HG03565 (cell line): Measurements from ENCODE around the gene CHL1.
A peak's percentile ranks its signal among the peaks of the same experiment; 100 is the strongest.
"Not testable (repeated sequence)": the region's sequence is repeated elsewhere in the genome, so short reads cannot be mapped to it uniquely, and the experiment has no call there.

Experiments used
- ATAC-seq: cut with Tn5 transposase; IDR thresholded peaks from one replicate; pipeline ENCODE4 v1.9.1; 2021; ENCODE audit warnings: mild to moderate bottlenecking, moderate library complexity; ENCODE audit not compliant: unreplicated experiment

The CHL1 gene

DNA sequence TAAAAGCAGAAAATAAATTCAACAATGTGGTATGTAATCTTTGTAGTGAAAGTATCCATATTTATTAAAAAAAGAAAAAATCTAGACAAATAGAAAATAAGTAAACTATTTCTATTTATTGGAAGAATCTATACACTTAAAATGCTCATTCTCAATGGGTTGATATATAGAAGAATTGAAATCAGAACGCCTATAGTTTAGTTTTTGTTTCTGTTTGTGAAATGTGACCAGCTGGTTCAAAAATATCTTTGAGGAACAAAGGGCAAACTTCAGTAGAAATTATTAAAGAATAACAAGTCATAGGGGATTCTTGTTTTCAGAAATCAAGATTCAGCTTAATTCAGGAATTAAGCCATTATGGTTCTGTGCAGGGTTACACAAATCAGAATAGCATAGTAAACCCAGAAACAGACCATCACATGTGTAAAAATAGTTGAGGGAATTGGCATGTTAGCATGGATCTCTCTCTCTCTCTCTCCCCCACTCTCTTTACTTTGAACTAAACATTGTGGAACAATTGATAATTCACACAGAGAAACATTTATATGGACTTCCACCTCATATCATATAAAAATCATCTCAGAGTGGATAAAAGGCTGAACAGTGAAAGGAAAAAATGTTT is 134.0 kb downstream of the CHL1 start:
- no peak for ATAC-seq

DNA sequence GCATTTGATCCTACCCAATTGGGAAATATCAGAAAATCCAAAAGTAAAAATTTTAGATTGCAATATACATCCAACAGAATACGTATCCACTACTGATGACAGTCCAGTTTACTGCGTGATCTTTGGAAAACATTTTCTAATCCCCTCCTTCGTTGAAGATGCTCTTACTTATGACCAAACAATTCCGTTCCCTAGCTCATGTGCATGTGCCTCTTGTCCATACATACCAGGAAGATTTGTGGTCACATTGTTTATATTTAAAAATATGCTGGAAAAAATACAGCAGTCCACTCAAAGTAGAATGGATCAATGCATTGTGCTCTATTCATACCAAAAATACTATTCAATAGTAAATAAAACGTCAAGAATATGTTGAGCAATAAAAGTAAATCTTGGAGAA is 135.3 kb downstream of the CHL1 start:
- ATAC-seq: no peak

DNA sequence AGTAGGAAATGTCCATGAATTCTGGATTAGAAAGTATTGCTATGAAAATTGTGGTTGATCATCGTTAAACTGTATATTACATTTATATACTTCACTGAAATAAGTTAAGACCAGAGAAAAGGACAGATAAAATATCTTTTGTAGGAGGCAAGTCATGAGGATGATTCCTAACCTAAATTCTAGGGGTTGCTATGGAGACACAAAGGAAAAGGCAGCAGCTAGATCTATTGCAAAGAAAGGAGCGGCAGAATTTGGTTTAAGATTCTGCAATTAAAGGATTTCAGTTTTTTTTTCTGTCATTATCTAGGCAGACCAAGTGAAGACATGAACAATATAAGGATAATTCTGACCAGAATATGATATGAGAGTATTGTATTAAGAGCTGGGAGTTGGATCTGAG is 136.1 kb downstream of the CHL1 start:
- no peak for ATAC-seq

DNA sequence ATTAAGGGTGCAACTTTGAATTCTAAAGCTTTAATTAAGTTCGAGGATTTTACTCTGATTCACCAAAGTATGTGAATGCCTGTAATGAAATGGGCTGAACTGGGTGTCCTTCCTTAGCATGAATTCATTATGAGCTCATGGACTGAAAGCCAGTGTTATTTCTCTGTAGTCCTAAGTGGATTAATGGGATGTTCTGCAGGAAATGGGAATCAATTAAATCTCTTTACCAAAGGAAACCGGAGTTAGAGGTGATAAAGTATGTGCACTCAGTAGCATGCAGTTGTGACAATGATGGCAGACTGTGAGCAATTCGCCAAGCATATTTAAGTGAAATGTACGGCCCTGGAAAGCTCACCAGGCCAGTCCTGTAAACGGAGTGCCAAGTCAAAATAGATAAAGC is 138.7 kb downstream of the CHL1 start:
- no peak for ATAC-seq

DNA sequence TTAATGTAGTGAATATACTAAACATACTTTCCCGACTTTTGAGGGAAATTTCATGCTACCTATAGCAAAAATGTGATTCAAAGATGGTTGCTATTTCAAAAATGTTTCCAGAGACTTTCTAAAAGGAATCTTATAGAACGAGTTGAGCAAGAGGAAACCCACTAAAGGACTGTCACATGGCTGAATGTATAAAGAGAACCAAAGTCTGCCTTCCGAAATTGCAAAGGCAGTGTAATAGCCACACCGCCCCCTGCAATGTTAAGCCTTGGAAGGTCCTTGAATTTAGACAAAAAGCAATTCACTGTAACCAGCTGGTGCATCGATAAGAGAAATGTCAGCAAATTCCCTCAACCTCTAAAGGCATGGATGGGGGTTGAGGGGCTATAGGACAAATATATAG is 142.8 kb downstream of the CHL1 start:
- ATAC-seq: no peak

DNA sequence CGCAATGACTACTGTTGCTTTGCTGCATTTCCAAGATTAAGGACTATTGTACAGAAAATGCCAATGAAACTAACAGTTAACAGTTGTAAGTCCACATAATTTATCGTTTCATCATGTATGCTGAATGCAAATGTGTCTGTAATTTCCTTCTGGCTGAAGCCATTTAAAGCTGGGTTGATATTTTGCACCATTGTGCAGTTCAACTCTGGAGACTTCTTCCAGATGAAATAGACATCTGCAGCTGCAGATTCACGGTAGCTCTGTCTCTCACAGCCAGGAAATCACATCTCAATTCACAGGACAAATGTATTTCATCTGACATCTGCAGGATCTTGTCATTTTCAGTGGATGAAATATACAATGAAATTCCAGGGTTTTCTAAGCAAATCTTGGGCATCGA is 145.4 kb downstream of the CHL1 start:
- ATAC-seq: no peak

DNA sequence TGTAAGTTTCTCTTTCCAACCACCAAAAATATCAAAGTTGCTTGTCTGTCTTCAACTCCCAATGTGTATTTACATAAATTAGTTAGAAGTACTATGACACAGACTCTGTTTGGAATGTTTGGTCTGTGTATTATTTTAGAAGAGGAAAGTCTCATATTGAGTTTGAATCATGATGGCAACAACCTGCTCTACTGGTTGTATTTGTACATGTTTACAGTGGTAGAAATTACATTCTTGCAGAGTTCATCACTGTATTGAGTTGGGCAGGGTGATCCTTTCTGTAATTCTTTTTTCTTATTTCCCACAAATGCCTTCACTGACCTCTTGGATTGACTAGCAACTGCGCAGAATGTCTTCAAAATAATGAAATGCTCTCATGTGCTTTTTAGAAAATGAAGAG is 149.6 kb downstream of the CHL1 start:
- no peak for ATAC-seq

DNA sequence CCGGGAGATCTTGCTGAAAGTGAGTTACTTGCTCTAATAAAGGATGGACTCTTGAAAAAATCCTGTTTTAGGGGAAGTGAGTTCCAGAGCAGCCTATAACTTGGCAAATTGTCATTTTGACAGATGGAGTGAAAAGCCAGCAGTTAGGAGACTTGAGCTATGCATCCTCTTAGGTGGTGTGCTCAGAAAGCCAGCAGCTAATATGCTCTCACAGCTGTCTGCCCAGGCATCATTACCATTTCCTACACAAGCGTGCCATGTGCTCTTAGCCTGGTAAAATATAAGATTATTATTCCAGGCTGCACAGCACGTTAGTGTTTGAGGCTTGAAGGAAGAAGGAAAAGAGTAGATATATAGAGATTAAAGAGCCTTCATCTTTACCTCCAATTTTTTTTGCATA is 151.0 kb downstream of the CHL1 start:
- no peak for ATAC-seq

DNA sequence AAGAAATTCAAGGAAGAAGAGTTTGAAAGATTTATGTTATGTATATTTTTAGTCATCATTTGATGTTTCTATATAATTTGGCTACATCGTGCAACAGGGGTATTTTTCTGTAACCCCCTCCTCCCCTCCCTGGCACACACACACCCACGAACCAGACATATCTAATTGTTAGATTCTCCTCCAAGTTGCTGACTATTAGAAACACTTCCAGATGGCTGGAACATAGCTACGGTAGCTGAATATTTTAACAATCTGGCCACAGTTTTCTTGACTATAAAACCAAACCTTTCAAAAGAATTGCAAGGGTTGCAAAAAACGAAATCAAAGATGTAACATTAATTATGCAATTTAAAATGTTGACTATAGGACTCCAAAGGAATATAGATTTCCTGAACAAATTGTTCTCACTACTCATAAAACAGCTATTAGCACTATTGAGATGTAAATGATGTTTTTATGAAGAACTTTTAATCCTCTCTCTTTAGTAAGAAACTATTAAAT is 154.4 kb downstream of the CHL1 start:
- ATAC-seq: no peak

DNA sequence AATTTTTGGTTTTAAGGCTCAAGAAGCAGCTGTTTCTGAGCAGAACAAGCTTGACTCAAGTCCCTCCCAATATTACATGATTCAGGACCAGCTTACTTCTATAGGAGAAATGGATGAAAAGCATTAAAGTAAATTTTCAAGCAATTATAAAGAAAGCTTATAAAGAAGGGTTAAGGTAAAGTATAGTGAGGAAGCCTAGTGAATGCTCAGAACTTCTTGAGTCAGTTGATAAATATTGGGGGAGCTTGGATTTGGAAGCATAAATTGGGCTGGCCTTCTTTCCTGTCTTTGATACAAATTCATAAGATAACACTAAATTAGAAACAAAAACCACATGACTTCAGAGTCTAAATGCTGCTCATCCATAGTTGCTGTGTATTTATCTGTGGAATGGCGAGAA is 156.0 kb downstream of the CHL1 start:
- ATAC-seq: no peak

DNA sequence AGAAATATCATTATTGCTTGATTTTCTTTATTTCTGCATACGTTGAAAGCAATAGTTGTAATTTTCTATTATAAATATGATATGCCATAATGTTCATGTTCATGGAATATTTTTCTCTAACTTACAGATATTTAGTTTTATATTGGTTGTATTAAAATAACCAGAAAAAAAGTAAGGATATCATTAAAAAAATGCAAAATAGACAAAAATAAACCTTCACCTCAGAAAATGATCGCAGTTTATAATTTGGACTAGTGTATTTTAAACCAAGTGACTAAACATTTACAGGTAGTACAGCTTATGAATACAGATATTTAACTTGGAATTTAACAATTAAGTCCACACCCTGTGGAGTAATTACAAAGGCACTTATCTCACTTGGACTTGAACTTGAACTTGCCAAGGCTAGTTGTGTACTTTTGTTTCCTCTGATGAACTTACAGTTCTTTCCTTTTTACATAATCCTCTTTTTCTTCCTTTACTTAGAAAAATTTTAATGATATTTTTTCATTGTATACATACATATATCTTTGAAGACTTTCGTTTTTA is 156.7 kb downstream of the CHL1 start:
- no peak for ATAC-seq

DNA sequence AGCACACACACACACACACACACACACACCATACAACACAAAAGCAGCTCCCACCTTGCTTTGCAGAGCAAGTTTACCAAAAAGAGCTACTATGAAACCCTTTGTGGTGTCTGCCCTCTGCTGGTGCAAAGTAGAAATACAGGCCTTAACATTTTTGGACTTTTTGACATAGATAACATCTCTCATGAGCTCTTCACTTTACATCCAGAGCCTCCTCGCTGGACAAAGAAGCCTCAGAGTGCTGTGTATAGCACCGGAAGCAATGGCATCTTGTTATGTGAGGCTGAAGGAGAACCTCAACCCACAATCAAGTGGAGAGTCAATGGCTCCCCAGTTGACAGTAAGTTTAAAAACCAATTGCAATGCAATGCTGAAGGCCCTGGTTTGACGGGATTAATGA is 157.9 kb downstream of the CHL1 start:
- ATAC-seq: peak; percentile 80

DNA sequence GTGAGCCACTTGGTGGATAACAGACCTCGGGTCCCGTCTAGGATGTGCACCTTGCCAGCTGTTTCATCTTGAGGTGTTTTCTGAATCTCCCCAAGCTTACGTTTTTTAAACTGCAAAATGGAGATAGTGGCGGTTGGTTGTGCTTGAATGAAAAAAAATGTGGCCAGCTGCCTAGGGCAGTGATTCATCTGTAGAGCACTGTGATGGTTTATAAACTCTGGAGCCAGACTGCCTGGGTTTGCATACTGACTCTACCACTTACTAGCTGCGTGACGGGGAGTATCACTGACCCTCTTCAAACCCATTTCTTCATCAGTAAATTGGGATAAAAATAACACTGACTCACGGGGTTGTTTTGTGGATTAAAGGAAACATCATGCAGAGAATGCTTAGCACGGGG is 159.1 kb downstream of the CHL1 start:
- no peak for ATAC-seq

DNA sequence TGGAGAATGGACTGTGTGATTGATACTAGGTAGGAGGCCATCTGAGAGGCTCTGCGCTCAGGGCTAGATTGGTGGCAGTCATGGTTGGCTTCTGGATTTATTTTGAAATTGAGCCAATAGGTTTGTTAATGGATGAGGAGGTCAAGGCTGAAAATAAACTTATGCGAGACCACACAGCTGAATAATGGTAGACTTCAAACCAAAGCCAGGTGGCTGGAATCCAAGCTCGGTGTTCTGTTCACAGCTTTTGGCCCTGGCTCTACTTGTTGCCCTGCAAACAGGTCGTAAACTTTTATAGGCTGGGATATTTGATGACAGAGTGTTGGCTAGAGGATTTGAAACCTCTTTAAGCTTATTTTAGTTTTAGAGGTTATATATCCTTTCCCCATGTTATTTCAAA is 160.4 kb downstream of the CHL1 start:
- ATAC-seq: no peak

DNA sequence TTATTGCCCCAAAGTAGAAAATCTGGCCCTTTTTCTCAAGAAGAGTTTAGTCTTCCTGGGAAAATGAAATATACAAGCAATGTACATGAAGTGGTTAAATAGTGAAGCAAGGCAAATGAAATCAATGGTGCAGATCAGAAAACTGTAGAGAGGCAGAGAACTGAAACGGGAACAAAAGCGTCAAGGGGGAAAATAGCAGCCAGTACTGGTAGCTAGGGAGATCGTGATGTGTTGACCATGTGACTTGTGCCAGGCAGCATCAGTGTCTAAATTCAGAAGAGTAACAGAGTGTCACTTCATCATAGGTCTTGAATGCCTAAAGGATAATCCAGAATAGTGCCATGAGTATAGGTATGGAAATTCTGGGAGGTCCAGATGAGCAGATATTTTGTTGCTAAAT is 163.1 kb downstream of the CHL1 start:
- ATAC-seq: peak; percentile 76

DNA sequence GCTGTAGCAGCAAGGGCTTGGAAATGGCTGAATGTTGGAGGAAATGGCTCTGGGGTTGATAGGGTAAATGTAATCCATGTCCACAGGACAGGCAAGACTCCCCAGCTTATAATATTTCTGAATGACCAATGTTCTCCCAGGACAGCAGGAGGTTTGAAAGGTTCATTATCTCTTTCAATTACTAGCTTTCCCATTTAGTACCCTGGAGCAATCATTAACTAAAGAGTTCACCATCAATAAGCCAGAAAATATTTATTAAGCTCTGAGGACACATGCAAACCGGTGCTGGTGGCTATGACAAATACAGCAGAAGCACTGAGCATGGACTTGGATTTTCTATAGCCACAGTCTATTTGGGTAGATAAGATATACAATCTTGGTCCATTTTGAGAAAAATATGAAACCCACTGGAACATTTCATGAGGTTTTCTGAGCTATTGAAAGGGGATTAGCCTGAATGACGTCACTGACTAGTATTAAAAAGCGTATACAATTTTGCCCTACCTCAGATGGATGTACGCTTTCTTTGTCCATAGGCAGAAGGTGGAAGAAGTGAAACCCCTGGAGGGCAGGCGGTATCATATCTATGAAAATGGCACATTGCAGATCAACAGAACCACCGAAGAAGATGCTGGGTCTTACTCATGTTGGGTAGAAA is 166.2 kb downstream of the CHL1 start:
- no peak for ATAC-seq

DNA sequence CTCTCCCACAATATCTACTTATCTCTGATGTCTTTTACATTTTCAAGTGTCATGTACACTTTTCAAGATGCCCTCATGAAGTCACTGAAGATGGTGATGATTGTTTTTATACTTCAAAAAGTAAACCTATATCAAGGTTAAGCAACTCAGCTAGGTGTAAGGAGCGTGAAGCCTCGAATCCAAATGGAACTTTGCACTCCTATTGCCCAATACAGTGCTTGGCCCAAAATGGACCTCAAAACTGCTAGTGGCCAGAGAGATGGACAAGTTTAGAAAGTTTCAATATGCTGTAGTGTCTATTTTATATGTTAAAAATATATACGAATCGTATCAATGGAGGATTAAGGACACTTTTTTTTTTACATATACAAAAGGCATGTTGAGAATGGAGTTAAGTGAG is 167.7 kb downstream of the CHL1 start:
- ATAC-seq: no peak

DNA sequence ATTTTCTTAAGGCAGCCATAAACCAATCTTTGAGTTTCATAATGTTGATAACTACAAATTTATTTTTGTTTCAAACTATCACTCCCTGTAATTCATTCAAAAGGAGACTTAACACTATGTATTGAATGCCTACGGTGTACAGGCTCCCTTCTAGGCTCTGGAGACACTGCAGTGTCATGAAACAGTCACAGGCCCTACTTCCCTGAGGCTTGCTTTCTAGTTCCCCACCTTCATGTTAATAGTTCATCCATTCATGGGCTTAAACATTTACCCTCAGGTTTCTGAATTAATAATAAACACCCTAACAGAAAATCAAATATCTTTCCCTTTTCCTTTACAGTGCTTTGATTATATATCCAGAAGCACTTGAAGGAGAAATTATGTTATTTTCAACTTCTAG is 168.7 kb downstream of the CHL1 start:
- ATAC-seq: peak; percentile 59

DNA sequence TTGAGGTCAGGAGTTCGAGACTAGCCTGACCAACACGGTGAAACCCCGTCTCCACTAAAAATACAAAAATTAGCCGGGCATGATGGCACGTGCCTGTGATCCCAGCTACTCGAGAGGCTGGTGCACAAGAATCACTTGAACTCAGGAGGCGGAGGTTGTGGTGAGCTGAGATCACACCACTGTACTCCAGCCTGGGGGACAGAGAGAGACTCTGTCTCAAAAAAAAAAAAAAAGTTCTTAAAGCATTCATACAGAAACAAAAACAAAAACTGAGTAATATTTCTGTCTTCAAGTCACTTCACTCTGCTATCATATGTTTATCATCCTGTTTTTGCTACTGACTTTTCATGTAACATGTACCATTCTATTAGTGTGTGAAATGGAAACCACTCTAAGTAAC is 169.7 kb downstream of the CHL1 start:
- not testable (repeated sequence) for ATAC-seq

DNA sequence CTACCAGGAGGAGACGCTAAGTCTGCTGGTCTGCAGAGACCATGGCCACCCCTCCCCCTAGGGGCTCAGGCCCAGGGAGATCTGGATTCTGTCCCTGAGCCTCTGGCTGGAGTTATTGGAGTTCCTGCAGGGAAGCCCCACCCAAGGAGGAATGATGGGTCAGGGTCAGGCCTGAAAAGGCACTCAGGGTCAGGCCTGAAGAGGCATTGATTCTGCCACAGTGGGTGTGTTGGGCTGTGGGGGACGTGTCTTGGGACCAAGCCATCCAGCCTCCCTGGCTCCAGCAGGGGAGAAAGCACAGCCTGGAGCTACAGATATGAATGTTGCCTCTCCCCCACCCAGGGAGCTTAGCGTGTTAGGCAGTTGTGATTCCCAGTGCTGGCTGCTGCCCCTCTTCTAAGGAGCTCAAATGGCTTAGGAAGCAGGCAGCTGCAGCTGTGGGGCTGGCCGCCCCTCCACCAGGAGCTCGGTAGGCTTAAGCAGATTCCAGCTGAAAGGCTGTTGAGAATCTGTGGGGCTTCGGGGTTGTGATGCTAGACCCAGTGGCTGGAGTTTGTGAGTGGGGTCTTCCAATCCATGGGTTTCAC is 176.7 kb downstream of the CHL1 start:
- no peak for ATAC-seq

DNA sequence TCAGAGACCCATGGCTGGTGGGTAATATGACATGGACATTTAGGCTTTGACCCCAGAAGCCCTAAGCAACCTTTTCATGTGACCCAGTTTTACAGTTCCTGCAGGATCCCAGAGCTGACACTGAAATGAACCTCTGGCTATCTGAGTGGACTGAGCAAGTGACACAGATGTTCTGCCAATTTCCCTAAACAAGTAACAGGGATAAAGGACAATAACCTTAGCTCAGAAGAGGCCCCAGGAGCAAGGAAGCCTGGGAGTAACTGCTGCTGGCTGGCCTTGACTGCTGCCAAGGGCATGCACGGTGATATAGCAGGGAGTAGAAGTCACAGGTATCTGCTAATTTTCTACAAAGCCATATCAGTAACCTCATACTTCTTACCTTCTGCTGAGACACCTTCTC is 177.9 kb downstream of the CHL1 start:
- ATAC-seq: no peak

DNA sequence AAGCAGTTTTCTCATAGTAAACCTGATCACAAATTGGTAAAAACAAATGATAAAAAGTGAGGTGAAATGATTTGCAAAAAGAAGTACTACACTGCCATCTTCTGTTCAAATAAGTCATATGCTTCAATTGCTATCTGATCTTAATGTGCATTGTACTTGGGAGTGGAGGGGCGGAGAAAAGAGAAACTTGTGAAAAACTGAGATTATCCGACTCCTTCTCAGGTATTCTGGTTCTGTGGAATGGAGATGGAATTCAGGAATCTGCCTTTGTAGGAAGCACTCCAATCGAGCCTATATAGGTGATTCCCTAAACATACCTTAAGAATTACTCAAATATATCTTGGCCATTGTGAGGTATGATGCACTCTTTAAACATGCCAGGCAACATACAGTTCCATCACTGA is 180.6 kb downstream of the CHL1 start:
- peak; percentile 86 for ATAC-seq
